Measurements from ENCODE around the gene NAGK. TPM values are rescaled to one million over a fixed set of nuclear protein-coding genes. Genes with fewer than 3 reads are reported as not detected.

NAGK gene
- 60.3 and 66.7 TPM in 2 replicates for total RNA-seq

DNA sequence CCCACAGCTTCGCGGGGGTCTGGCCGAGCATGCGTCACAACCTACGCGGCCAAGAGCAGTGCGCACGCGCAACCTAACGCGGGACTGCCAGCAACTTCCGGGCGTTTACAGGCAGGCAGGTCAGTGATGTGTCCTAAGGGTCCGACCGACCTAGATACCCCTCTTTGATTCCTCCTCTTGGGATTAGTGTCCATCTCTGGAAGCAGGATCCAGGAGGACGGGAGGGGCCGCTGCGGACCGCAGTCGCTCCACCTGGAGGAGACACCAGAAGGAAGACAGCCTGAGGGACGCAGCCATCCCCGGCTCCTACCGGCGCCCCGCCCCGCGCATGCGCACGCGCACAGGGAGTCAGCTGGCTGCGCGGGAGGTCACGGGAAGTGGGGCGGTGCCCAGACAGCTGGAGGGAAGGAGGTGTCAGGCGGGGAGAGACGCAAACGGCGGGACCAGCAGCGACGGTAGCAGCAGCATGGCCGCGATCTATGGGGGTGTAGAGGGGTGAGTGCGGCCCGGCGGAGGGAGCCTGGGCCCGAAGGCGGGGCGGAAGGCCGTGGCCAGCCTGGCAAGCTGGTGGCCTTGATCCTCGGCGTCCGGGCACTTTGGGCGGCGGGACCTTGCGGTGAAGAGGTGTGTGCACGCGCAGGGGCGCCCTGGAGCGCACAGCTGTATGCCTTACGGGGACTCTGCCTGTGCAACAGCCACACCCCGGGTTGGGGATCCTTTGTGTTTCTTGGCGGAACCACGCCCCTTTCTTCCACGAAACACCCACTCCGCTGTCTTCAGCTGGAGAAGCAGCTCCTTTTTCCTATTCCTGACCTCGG is at the start of gene NAGK:
Gene NAGK (plus strand): TSS at position 431 of the 818 bp plus-strand sequence. CDS start 36 bp downstream, at position 467.

Other genes with a start within 250 kb of the NAGK start
- under 0.01 TPM in 1 of 2 replicates, not detected in the other for gene CLEC4F, start 248.0 kb upstream of the NAGK start, total RNA-seq
- gene CD207, start 232.8 kb upstream of the NAGK start, total RNA-seq = under 0.01 TPM in 1 of 2 replicates, not detected in the other
- gene VAX2, start 168.1 kb upstream of the NAGK start, total RNA-seq = 0.75 and 0.81 TPM in 2 replicates
- gene ATP6V1B1, start 132.7 kb upstream of the NAGK start, total RNA-seq = 0.28 TPM in 1 of 2 replicates, not detected in the other
- gene ANKRD53, start 90.0 kb upstream of the NAGK start, total RNA-seq = 0.09 and 0.18 TPM in 2 replicates
- 26.9 and 27.3 TPM in 2 replicates for gene TEX261, start 73.8 kb upstream of the NAGK start, total RNA-seq
- 7.7 and 11.3 TPM in 2 replicates for gene MCEE, start 61.6 kb downstream of the NAGK start, total RNA-seq
- 21.0 and 21.1 TPM in 2 replicates for gene MPHOSPH10, start 62.0 kb downstream of the NAGK start, total RNA-seq
- gene PAIP2B, start 158.5 kb downstream of the NAGK start, total RNA-seq = 0.54 and 0.85 TPM in 2 replicates